OCI-LY3 (cell line): ENCODE data around the gene ELOA.

Experiments used
- CTCF ChIP-seq: fragments of 200-600, 300-600 bp; sonication (generic); IDR thresholded peaks from 2 replicates; pipeline ENCODE4 v1.5.1; 2014; ENCODE audit warnings: antibody characterized with exemption, low read length, low read depth
- EZH2phosphoT487 ChIP-seq: fragments of 200-600 bp; shearing (Covaris generic); IDR thresholded peaks from 2 replicates; pipeline ENCODE4 v1.6.1; 2018; ENCODE audit warnings: antibody characterized with exemption, mixed run types, low read depth

GRCh38 chr1:23799570-23800399, 56.5 kb downstream of the ELOA start:
- TF ChIP-seq CTCF (no peak), EZH2phosphoT487 (no peak)
